OCI-LY3 (cell line): ENCODE data around the gene ITGB6.

Experiments used
- H2AFZ ChIP-seq: fragments of 200-600, 300-600 bp; shearing (Covaris generic); 2 replicates; pipeline ENCODE4 v1.6.0; 2014; ENCODE audit warnings: antibody characterized with exemption, low read depth, low read length
- H3K27ac ChIP-seq: fragments of 200-600, 300-600 bp; sonication (generic); 2 replicates; pipeline ENCODE4 v1.5.1; 2014; ENCODE audit warnings: mild to moderate bottlenecking, low read length, moderate library complexity, mixed read lengths
- H3K27me3 ChIP-seq: fragments of 200-600, 300-600 bp; sonication (generic); 2 replicates; pipeline ENCODE4 v1.6.1; 2014; ENCODE audit warnings: low read depth, low read length, mixed read lengths
- H3K36me3 ChIP-seq: fragments of 200-600, 300-600 bp; sonication (generic); replicated peaks from 2 replicates; pipeline ENCODE3; 2014; ENCODE audit warnings: low read depth, low read length, mixed read lengths
- H3K4me1 ChIP-seq: fragments of 300-600, 200-600 bp; sonication (generic); 2 replicates; pipeline ENCODE4 v1.6.1; 2014; ENCODE audit warnings: low read length, mixed read lengths
- H3K4me2 ChIP-seq: fragments of 200-600, 300-600 bp; sonication (generic); 2 replicates; pipeline ENCODE4 v1.6.1; 2014; ENCODE audit warnings: low read length, mixed read lengths
- H3K4me3 ChIP-seq: fragments of 300-600, 200-600 bp; sonication (generic); 2 replicates; pipeline ENCODE4 v1.5.1; 2014; ENCODE audit warnings: antibody characterized with exemption, mild to moderate bottlenecking, low read length, moderate library complexity
- H3K79me2 ChIP-seq: fragments of 300-600, 200-600 bp; shearing (Covaris generic); 2 replicates; pipeline ENCODE4 v1.6.1; 2014; ENCODE audit warnings: mild to moderate bottlenecking, low read length, mixed read lengths
- H3K9ac ChIP-seq: fragments of 300-600, 200-600 bp; shearing (Covaris generic); 2 replicates; pipeline ENCODE4 v1.6.0; 2014; ENCODE audit warnings: mild to moderate bottlenecking, low read length, moderate library complexity
- H3K9me3 ChIP-seq: fragments of 200-600, 300-600 bp; shearing (Covaris generic); 2 replicates; pipeline ENCODE4 v1.6.1; 2014; ENCODE audit warnings: low read length, mixed read lengths; ENCODE audit not compliant: insufficient read depth
- H4K20me1 ChIP-seq: fragments of 200-600, 300-600 bp; sonication (generic); 2 replicates; pipeline ENCODE4 v1.6.1; 2016; ENCODE audit warnings: low read length, mixed read lengths; ENCODE audit not compliant: insufficient read depth
- CTCF ChIP-seq: fragments of 200-600, 300-600 bp; sonication (generic); IDR thresholded peaks from 2 replicates; pipeline ENCODE4 v1.5.1; 2014; ENCODE audit warnings: antibody characterized with exemption, low read length, low read depth
- EZH2phosphoT487 ChIP-seq: fragments of 200-600 bp; shearing (Covaris generic); IDR thresholded peaks from 2 replicates; pipeline ENCODE4 v1.6.1; 2018; ENCODE audit warnings: antibody characterized with exemption, mixed run types, low read depth

Gene ITGB6

GRCh38 chr2:160138406-160138805 lies 61.7 kb downstream of the ITGB6 start:
- Histone ChIP-seq H3K79me2 (no peaks in the 10 kb centered on the region), H3K4me1 (no peaks in the 10 kb centered on the region), H3K4me2 (no peak overlapping the region), H4K20me1 (no peaks in the 10 kb centered on the region), H3K4me3 (no peak overlapping the region), H2AFZ (no peak overlapping the region), H3K27me3 (peaks cover 9% of the 10 kb centered on the region; the same call in 1 of the 2 replicates), H3K9ac (no peak overlapping the region), H3K27ac (no peak overlapping the region), H3K36me3 (no peaks in the 10 kb centered on the region), H3K9me3 (no peaks in the 10 kb centered on the region)
- TF ChIP-seq EZH2phosphoT487 (no peak), CTCF (no peak)

DNA sequence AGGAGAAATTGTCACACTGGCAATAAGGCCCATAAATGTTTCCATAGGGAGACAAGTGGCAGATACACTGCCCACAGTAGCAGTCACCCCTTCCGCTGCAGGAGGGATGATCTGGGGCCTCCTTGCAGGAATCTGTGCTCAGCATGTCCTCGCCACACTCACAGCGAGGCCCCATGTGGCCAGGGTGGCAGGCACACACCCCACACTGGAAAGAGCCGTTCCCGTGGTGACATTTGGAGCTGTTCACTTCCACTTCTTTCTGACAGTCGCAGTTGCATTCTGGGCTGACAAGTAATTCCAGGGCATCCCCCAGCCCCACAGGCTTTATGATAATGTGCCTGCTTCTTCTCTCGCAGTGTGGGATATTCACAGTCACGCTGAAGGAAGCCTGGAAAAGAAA lies 62.6 kb downstream of the ITGB6 start:
- Histone ChIP-seq H3K27me3 (peaks cover 9% of the 10 kb centered on the region; the same call in 1 of the 2 replicates), H3K4me2 (no peak overlapping the region), H3K9ac (no peak overlapping the region), H2AFZ (no peak overlapping the region), H3K4me3 (no peak overlapping the region), H3K4me1 (no peaks in the 10 kb centered on the region), H3K9me3 (no peaks in the 10 kb centered on the region), H3K79me2 (no peaks in the 10 kb centered on the region), H3K27ac (no peak overlapping the region), H4K20me1 (no peaks in the 10 kb centered on the region), H3K36me3 (no peaks in the 10 kb centered on the region)
- TF ChIP-seq CTCF (no peak), EZH2phosphoT487 (no peak)

DNA sequence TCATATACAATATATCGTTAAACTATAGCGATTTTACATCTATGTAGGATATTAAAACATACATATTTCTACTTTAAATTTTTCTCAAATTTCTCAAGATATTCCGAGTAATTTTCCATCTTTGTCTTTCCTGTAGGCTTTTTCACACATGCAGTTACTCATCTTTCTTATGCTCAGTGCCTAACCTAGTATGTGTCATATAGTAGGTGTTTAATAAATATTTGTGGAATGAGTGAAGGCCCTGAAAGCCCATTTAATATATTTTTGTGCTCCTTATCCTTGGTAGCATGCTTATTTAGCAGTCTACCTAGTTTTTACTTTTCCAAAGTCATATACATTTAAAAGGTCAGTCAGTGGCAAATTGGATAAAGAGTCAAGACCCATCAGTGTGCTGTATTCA lies 67.3 kb downstream of the ITGB6 start:
- no peaks in the 10 kb centered on the region for H3K36me3 ChIP-seq
- no peak overlapping the region for H3K4me2 ChIP-seq
- no peaks in the 10 kb centered on the region for H4K20me1 ChIP-seq
- no peaks in the 10 kb centered on the region for H3K79me2 ChIP-seq
- no peak overlapping the region for H3K4me3 ChIP-seq
- H3K9me3 ChIP-seq = no peaks in the 10 kb centered on the region
- H3K9ac ChIP-seq = no peak overlapping the region
- no peak overlapping the region for H3K27ac ChIP-seq
- no peak for TF ChIP-seq EZH2phosphoT487
- no peak for TF ChIP-seq CTCF
- H3K4me1 ChIP-seq = no peaks in the 10 kb centered on the region
- H2AFZ ChIP-seq = no peak overlapping the region
- no peaks in the 10 kb centered on the region; the same call in 1 of the 2 replicates for H3K27me3 ChIP-seq

DNA sequence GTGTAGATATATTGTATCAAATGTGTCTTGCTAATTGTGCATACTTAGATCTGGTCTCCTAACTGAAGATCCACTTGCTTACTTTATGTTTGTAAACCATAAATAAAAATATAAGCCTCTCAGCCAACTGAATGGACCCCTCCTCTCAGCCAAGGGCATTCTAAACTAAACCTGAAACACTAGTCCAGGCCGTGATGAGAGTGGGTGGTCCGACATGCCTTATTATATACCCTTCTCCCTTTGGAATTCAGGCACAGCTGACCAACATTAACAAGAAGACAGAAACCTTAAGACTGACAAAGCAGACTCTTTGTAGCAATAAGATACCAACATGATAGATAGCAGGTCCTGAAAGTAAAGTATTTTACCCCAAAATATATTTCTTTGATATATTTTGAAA lies 73.3 kb downstream of the ITGB6 start:
- Histone ChIP-seq H3K79me2 (no peaks in the 10 kb centered on the region), H3K9ac (no peak overlapping the region), H3K27ac (no peak overlapping the region), H3K4me1 (no peaks in the 10 kb centered on the region), H3K27me3 (peaks cover 22% of the 10 kb centered on the region), H3K36me3 (no peaks in the 10 kb centered on the region), H3K9me3 (no peaks in the 10 kb centered on the region), H2AFZ (no peak overlapping the region), H3K4me2 (no peak overlapping the region), H3K4me3 (no peak overlapping the region), H4K20me1 (no peaks in the 10 kb centered on the region)
- no peak for TF ChIP-seq CTCF
- TF ChIP-seq EZH2phosphoT487 = no peak
